DMS114 treated with DMSO at 0.1 percent for 48 hours (cell line): ENCODE data around the gene COL4A4.

Experiments used
- DNase-seq: peaks from one replicate; lab custom pipeline; 2025; ENCODE audit not compliant: unreplicated experiment; lab: John Stamatoyannopoulos, UW

Gene COL4A4

GRCh38 chr2:227035711-227036367 lies 128.2 kb downstream of the COL4A4 start:
- DNase-seq, result no peak

- DNase-seq, result peak; percentile 14
These were observed 130.4 kb downstream of the COL4A4 start for GRCh38 chr2:227033471-227034148.

- no peak for DNase-seq
These were observed 132.6 kb downstream of the COL4A4 start for GRCh38 chr2:227031379-227031778.

DNA sequence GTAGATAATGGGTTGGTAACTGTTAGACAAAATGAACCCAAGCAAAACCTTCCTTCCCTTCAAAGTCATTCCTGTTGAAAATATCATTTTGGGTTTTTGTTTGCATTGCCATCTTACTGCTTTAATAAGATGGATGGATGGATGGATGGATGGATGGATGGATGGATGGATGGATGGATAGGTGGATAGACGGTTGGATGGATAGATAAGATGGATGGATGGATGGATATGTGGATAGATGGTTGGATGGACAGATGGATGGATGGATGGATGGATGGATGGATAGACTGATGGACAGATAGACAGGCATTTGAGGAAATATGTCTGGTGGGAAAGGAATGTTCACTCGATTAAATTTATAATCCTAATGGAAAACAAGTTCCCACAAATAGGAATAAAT lies 133.2 kb downstream of the COL4A4 start:
- no peak for DNase-seq

DNA sequence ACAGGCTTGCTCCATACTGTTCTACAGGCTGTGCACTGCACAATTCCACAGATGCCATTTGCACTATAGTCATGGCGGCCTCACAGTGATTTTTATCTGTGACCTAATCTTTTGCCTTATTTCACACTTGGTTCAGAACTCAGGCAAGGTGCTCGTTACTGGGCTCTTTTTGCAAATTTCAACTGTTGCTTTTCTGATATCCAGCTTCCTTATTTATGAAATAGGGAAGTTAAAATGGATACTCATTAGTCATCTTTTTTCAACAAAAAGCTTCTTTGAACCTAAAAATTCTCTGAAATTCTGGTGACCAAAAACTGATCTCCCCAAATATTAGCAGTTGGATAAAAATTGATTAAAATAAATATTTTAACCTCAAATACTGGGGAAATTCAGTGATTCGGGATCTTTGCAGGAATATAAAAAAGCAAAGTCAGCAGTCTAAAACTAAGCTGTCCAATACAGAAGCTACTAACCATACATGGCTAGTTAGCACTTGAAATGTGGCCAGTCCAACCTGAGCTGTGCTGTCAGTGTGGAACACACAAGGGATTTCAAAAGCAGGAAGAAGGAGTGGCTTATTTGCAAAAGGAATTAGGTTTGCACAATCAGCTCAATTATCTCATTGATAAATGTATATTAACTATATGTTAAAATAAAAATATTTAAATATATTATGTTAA lies 134.4 kb downstream of the COL4A4 start:
- no peak for DNase-seq

DNA sequence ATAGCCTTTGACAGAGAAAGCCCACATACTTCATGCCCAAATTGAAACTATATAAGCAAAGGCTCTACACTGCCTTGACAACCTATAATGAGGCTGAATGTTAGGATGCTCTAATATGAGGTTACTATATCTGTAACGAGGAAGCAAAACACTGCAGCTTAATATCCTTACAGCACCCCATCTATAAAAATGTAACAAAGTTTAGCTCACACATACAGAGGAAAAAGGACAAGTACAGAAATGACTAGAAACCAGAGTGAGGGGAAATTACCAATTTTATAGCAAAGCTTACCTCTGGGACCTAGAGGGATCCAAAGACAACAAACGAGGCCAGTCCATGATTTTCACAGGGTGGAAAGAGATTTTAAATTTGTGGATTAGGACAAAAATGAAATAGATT lies 138.5 kb downstream of the COL4A4 start:
- no peak for DNase-seq

DNA sequence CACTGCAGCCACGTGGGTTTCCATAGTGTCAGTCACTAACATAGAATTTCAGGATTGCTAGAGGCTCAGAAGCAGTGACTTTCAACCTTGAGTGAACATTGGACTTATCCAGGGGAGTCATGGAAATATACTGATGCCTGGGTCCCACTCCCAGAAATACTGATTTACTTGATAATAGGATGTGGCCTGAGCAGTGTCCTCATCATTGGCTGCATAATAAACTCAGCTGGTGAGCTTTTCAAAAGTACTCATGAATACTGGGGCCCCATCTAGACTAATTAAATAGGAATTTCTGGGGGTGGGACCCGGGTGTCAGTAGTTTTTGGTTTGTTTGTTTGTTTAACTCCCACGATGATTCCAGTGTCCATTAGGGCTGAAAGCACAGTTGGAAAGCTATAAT lies 141.4 kb downstream of the COL4A4 start:
- DNase-seq, result no peak

DNA sequence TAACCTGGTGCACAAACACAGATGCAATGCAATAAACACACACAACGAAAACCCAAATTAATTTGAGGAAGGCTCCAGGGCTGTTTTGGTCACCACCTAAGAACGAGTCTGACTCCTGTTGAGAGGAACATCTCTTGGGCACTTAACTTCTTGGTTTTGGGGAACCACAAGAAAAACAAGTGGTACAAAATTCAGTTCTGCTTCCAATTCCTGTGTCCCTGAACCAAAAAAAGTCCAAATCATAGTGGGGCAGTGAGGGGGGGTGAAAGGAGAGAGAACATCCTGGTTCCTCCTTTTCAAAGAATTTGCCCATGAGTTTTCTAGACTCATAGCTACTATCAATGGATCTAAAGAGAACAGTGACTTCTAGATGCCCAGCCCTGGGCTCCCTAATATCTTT lies 143.6 kb downstream of the COL4A4 start:
- DNase-seq, result no peak

DNA sequence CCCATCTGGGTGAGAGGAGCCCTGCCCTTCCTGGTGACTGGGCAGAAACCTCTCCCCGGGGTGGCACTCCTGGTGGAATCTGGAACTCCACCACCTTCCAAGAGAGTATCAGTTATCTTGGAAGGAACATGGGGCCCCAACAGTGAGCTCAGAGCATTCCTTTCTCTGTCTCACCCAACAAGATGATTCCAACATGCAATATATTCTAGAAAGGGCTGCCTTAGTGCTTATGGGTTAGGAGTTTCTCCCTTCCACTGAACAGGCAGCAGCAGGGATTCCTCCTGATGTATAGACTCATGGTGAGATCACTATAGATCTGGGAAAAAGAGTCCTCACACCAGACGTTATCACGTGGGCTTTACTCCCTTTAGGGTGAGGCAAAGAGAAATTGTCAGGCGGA lies 147.1 kb downstream of the COL4A4 start:
- no peak for DNase-seq

DNA sequence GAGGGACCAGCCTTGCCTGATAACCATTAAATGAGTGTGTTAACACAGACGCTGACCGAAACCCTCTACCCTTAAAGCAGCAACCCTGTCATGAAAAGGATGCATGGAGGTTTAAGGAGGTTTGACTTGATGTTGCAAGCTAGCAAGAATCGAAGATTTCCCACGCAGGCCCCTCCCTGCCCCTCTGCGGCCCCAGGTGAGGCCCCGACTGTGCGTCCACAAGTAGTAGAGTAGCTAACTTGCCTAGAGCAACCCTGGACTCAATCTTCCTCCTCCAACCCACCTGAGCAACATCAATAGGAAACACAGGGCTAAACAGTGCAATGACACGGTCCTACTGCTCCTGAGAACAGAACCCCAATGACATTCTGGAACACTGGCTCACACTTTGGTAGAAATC lies 150.1 kb downstream of the COL4A4 start:
- DNase-seq, result no peak

- DNase-seq, result no peak
These were observed 150.7 kb downstream of the COL4A4 start for GRCh38 chr2:227013330-227013729.

DNA sequence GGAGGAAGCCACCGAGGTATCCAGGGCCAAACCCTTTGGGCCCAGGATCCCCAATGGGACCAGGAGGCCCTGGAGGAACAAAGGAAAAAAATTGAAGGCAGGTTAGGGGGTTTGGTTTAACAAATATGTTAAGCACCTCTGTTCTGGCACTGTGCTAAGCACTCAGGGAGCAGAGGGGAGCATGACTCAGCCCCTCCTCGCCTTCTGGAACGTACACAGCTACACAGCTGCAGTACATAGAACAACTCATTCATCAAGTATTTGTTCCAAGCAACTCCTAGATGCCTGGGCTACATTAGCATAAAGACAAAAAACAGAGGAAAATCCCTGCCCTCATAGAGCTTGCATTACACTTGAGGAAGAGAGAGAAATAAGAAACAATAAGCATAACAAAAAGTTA lies 153.6 kb downstream of the COL4A4 start:
- no peak for DNase-seq

GRCh38 chr2:227007940-227008339 lies 156.1 kb downstream of the COL4A4 start:
- no peak for DNase-seq

DNA sequence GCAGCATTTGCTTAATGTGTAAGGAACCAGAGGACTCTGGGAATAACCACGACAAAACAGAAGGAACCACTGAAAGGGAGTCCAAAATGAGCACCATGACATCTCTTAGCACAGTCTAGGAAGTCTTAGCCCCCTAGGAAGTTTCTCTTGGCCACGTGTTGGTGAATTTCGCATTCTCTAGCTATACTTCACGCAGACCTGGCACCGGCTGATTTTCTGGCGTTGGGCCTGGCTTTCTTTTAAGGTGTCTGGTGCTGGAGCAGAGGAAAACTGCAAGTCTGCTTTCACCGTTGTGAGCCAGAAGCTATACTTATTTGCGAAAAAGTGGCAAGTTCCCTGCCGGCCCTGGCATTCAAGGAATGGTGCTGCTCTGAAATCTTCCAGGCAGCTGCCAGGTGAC lies 156.9 kb downstream of the COL4A4 start:
- no peak for DNase-seq

DNA sequence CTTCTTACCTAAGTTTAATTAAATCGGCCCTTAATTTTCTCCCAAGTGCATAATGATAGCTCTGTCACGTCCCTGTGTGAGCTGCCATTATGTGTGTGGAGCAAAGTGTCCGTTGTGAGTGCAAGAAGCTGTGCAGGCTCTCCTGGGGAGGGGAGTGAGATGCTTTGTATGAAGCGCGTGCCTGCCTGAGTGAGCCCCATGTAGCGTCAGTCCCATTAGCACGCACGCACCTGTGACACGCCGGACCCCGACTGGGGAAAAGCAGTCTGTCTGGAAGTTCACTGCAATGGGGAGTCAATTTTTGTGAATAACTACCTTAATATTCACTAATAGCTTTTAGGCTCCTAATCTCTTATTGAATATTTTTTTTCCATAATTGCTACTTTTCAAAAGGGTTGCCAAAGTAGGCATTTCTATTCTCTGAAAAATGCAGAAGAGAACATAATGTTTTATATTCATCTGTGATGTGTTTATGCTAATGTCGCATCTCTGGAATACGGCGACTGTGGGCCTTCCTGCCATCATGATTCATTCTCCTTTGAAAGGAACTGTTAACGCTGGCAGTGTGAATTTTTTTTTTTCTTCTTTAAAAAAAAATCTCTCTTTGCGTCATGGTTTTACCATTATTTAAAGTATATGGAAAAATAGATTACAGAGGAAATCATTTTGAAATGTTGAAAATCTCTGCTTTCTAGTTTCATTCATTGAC lies 157.7 kb downstream of the COL4A4 start:
- no peak for DNase-seq

GRCh38 chr2:227004482-227004881 lies 159.5 kb downstream of the COL4A4 start:
- DNase-seq, result no peak

GRCh38 chr2:227000123-227000522 lies 163.9 kb downstream of the COL4A4 start:
- DNase-seq, result no peak

DNA sequence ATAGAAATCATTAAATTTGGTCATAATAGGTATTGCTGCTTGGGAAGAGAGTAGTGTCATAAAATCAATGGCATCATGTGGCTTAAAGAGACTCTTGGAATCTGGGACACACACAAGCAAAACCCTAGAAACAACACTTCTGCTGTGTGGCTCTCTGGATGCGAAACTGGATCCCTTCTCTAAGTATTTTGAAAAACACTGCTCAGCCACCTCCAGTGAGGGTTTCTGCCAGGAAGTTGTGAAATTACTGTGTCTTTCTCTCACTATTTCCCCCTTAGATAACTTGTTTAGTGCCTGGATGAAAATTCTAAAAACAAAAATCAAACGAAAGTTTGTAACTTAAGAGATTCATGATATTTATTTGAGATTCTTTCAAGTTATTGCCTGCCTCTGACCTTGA lies 164.3 kb downstream of the COL4A4 start:
- DNase-seq, result no peak

DNA sequence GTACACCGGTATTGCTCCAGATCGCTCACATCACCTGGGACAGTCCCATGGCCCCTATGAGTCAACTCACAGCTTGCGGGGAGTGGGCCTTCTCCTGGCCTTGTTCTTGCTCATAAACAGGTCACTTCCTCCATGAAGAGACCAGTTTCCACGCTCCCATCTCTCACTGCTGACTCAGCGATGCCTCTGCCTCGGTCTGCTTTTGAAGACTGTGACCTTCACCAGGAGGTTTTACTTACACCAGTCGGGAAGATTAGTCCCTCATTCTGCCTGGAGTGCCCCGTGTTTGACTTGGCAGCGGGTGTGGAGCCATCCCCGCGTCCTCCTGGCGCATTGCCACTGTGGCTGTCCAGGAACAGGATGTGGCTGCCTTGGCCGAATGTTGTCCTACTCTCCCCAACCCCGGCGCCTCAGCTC lies 168.4 kb downstream of the COL4A4 start:
- DNase-seq, result no peak

DNA sequence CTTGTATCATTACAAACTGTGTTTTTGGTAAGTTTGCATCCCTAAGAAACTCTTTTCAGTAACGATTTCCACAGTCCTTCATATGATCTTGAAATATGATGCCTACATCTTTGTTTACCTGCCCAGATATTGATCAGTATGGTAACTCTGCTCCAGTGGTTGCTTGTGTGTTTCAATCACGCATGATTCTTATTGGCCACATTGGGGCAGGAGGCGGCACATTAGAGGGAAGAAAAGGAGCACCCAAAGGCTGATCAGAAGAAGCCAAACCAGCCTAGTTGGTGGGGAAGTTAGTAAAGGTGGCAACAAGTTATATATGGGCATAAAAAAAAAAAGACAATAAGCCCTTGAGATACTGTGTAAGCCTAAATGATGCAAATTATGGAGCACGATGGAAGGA lies 169.2 kb downstream of the COL4A4 start:
- DNase-seq, result no peak

GRCh38 chr2:226993171-226993570 lies 170.8 kb downstream of the COL4A4 start:
- DNase-seq, result no peak

- DNase-seq, result no peak
These were observed 172.3 kb downstream of the COL4A4 start for GRCh38 chr2:226991663-226992062.
